Osteoblast (primary cell): Measurements from ENCODE around the gene SYT2. TPM values are rescaled to one million over a fixed set of nuclear protein-coding genes. Genes with fewer than 3 reads are reported as not detected.
"Not testable (repeated sequence)": the region's sequence is repeated elsewhere in the genome, so short reads cannot be mapped to it uniquely, and the experiment has no call there.

Source experiments
- DNase-seq: peaks from one replicate; pipeline ENCODE4 v3.0.0; 2011; ENCODE audit warnings: low spot score, mixed read lengths; ENCODE audit not compliant: insufficient read length; ENCODE audit errors: missing footprints
- H2AFZ ChIP-seq: 2 replicates; pipeline ENCODE4 v1.6.0; 2011; ENCODE audit warnings: mild to moderate bottlenecking, low read length
- H3K27ac ChIP-seq: 2 replicates; pipeline ENCODE4 v1.5.1; 2011; ENCODE audit warnings: mild to moderate bottlenecking, low read depth, low read length, moderate library complexity
- H3K27me3 ChIP-seq: 2 replicates; pipeline ENCODE4 v1.6.0; 2012; ENCODE audit warnings: mild to moderate bottlenecking, control low read depth, inconsistent platforms, low read length, moderate library complexity; ENCODE audit not compliant: insufficient read depth
- H3K36me3 ChIP-seq: 2 replicates; pipeline ENCODE4 v1.5.1; 2011; ENCODE audit warnings: mild to moderate bottlenecking, low read length, control low read depth, moderate library complexity; ENCODE audit not compliant: insufficient read depth
- H3K4me1 ChIP-seq: 2 replicates; pipeline ENCODE4 v1.5.1; 2011; ENCODE audit warnings: mild to moderate bottlenecking, low read length, control low read depth, moderate library complexity; ENCODE audit not compliant: insufficient read depth
- H3K4me2 ChIP-seq: 2 replicates; pipeline ENCODE4 v1.6.0; 2011; ENCODE audit warnings: mild to moderate bottlenecking, low read length; ENCODE audit not compliant: insufficient read depth
- H3K4me3 ChIP-seq: fragments of 200-600 bp; sonication (generic); 3 replicates; pipeline ENCODE4 v1.5.1; 2012; ENCODE audit warnings: mild to moderate bottlenecking, low read length, inconsistent platforms; ENCODE audit not compliant: insufficient read depth
- H3K79me2 ChIP-seq: 2 replicates; pipeline ENCODE4 v1.6.0; 2012; ENCODE audit warnings: mild to moderate bottlenecking, low read length, control low read depth, inconsistent platforms; ENCODE audit not compliant: insufficient read depth
- H3K9me3 ChIP-seq: 2 replicates; pipeline ENCODE4 v1.5.1; 2011; ENCODE audit warnings: low read depth, low read length, control low read depth
- H4K20me1 ChIP-seq: 2 replicates; pipeline ENCODE4 v1.6.0; 2012; ENCODE audit warnings: mild to moderate bottlenecking, low read length, control low read depth; ENCODE audit not compliant: insufficient read depth
- CTCF ChIP-seq: IDR thresholded peaks from 2 replicates; pipeline ENCODE4 v1.5.1; 2011; ENCODE audit warnings: mild to moderate bottlenecking, low read depth, low read length, moderate library complexity; ENCODE audit errors: extremely low read depth
- total RNA-seq: library from RNA; depleted of rRNA; stranded (reverse); fragments of >200 nt; gene quantifications from 2 replicates; pipeline ENCODE4 v1.2.3, GENCODE V29; 2012

The SYT2 gene
- total RNA-seq, 1 donor = not detected

- Histone ChIP-seq H3K27me3 (no peaks in the 10 kb centered on the region), H3K4me1 (peaks cover 6% of the 10 kb centered on the region), H3K27ac (no peak overlapping the region), H3K9me3 (no peaks in the 10 kb centered on the region), H3K4me3 (no peak overlapping the region), H3K36me3 (no peaks in the 10 kb centered on the region), H2AFZ (no peak overlapping the region), H3K4me2 (no peak overlapping the region), H3K79me2 (no peaks in the 10 kb centered on the region), H4K20me1 (no peaks in the 10 kb centered on the region)
- TF ChIP-seq CTCF = peak; percentile 40
- no peak for DNase-seq
Observed at GRCh38 chr1:202561726-202562443, 148.4 kb downstream of the SYT2 start.

GRCh38 chr1:202561240-202561639 lies 149.0 kb downstream of the SYT2 start:
- Histone ChIP-seq H3K79me2 (no peaks in the 10 kb centered on the region), H4K20me1 (no peaks in the 10 kb centered on the region), H3K27me3 (no peaks in the 10 kb centered on the region), H3K4me3 (no peak overlapping the region), H3K27ac (no peak overlapping the region), H3K4me2 (no peak overlapping the region), H3K36me3 (no peaks in the 10 kb centered on the region), H2AFZ (no peak overlapping the region), H3K9me3 (no peaks in the 10 kb centered on the region), H3K4me1 (no peaks in the 10 kb centered on the region)
- DNase-seq = no peak
- no peak for TF ChIP-seq CTCF

GRCh38 chr1:202557662-202558061 lies 152.6 kb downstream of the SYT2 start:
- not testable (repeated sequence) for DNase-seq, H3K4me2 ChIP-seq, H4K20me1 ChIP-seq, H3K4me1 ChIP-seq, H3K9me3 ChIP-seq, H3K79me2 ChIP-seq, H3K27ac ChIP-seq, H2AFZ ChIP-seq, H3K36me3 ChIP-seq, H3K4me3 ChIP-seq, H3K27me3 ChIP-seq

DNA sequence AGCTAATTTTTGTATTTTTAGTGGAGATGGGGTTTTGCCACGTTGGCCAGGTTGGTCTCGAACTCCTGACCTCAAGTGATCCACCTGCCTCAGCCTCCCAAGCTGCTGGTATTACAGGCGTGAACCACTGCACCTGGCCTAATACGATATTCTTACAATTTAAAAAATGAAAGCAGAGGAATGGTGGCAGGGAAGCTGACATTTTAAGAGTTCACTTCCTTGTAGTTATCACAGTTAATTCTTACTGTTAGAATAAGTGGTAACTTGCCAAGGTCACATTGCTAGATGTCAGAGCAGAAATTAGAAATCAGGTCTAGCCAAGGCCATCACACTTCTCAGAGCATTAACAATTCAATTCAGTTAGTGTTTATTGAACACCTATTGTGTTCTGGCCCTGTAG lies 154.2 kb downstream of the SYT2 start:
- H3K27ac ChIP-seq, H3K4me3 ChIP-seq, H3K36me3 ChIP-seq, H2AFZ ChIP-seq, H3K79me2 ChIP-seq, H3K27me3 ChIP-seq, H3K4me1 ChIP-seq, H3K9me3 ChIP-seq, DNase-seq, H3K4me2 ChIP-seq, H4K20me1 ChIP-seq: not testable (repeated sequence)

DNA sequence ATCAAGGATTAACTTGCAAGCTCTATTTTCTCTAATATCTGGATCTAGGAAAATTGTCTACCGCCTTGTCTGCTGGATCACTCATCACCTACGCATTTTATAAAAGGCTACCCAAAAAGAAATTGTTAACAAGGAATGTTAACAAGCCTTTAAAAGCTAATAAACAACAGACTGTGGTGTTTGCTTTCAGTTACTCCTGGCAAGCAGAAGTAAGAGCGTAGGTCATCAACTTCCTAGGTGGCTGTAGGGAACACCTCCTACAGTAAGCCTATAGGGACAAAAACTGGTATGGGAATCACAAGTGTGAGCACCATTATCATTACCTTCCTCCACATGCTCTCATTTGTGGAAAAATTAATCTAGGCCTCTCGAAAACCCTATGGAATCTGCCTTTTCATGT lies 155.6 kb downstream of the SYT2 start:
- H3K27ac ChIP-seq, DNase-seq, H2AFZ ChIP-seq, H3K4me3 ChIP-seq, H3K9me3 ChIP-seq, H3K4me1 ChIP-seq, H3K4me2 ChIP-seq, H3K27me3 ChIP-seq, H3K79me2 ChIP-seq, H3K36me3 ChIP-seq, H4K20me1 ChIP-seq: not testable (repeated sequence)
